Progenitor cell of endocrine pancreas (in vitro differentiated cells): ENCODE data around the gene PPP1CC. TPM values are rescaled to one million over a fixed set of nuclear protein-coding genes. Genes with fewer than 3 reads are reported as not detected.

Source experiments
- DNase-seq: peaks from one replicate; pipeline ENCODE4 v3.0.0; 2021; ENCODE audit warnings: low spot score; ENCODE audit not compliant: unreplicated experiment
- H3K27ac Mint-ChIP-seq: 2 replicates; pipeline ENCODE4 v1.8.0; 2021; ENCODE audit warnings: mild to moderate bottlenecking, moderate library complexity, mixed read lengths
- H3K27me3 Mint-ChIP-seq: 2 replicates; pipeline ENCODE4 v1.8.0; 2021; ENCODE audit warnings: mixed read lengths
- H3K36me3 Mint-ChIP-seq: 2 replicates; pipeline ENCODE4 v1.8.0; 2022; ENCODE audit warnings: mixed read lengths; ENCODE audit not compliant: insufficient read depth
- H3K4me1 Mint-ChIP-seq: 2 replicates; pipeline ENCODE4 v1.8.0; 2021; ENCODE audit warnings: low read depth, mixed read lengths
- H3K4me3 Mint-ChIP-seq: 2 replicates; pipeline ENCODE4 v1.8.0; 2021; ENCODE audit warnings: low read depth, mild to moderate bottlenecking, moderate library complexity, mixed read lengths
- H3K9me3 Mint-ChIP-seq: 2 replicates; pipeline ENCODE4 v1.8.0; 2021; ENCODE audit warnings: low read depth, mixed read lengths
- CTCF ChIP-seq: fragments of 200-600 bp; sonication (generic); IDR thresholded peaks from one replicate; pipeline ENCODE4 v1.5.0; 2021; ENCODE audit warnings: antibody characterized with exemption, mild to moderate bottlenecking; ENCODE audit not compliant: unreplicated experiment
- total RNA-seq: library from RNA; stranded (reverse); gene quantifications from 2 replicates; pipeline ENCODE4 v1.2.1, GENCODE V29; 2021

Gene PPP1CC
- total RNA-seq, 1 donor from 2014 or later: 164 TPM

GRCh38 chr12:110744601-110745264, 2.0 kb upstream of the PPP1CC start:
- Mint-ChIP-seq H3K27ac (no peak overlapping the region), H3K27me3 (peaks cover 9% of the 10 kb centered on the region), H3K4me3 (peak overlapping the region; percentile 6), H3K4me1 (peaks cover 28% of the 10 kb centered on the region), H3K36me3 (no peaks in the 10 kb centered on the region), H3K9me3 (no peaks in the 10 kb centered on the region)
- no peak for DNase-seq
- TF ChIP-seq CTCF: no peak

GRCh38 chr12:110744151-110744571, 1.5 kb upstream of the PPP1CC start:
- Mint-ChIP-seq H3K36me3 (no peaks in the 10 kb centered on the region), H3K9me3 (no peaks in the 10 kb centered on the region), H3K27ac (peak overlapping the region; percentile 97), H3K27me3 (peaks cover 9% of the 10 kb centered on the region), H3K4me3 (peak overlapping the region; percentile 96), H3K4me1 (peaks cover 32% of the 10 kb centered on the region)
- DNase-seq: no peak
- TF ChIP-seq CTCF: no peak

GRCh38 chr12:110743571-110744093, 941 bp upstream of the PPP1CC start:
- TF ChIP-seq CTCF: no peak
- Mint-ChIP-seq H3K4me1 (peaks cover 36% of the 10 kb centered on the region), H3K9me3 (no peaks in the 10 kb centered on the region), H3K4me3 (peak overlapping the region; percentile 96), H3K36me3 (peaks cover 1% of the 10 kb centered on the region), H3K27ac (peak overlapping the region; percentile 97), H3K27me3 (peaks cover 9% of the 10 kb centered on the region)
- peak; percentile 13 for DNase-seq

GRCh38 chr12:110742096-110742717, 484 bp downstream of the PPP1CC start:
- no peaks in the 10 kb centered on the region for H3K9me3 Mint-ChIP-seq
- peak overlapping the region; percentile 96 for H3K4me3 Mint-ChIP-seq
- H3K27me3 Mint-ChIP-seq: peaks cover 9% of the 10 kb centered on the region
- H3K27ac Mint-ChIP-seq: peak overlapping the region; percentile 97
- DNase-seq: no peak
- no peak for TF ChIP-seq CTCF
- H3K4me1 Mint-ChIP-seq: peaks cover 42% of the 10 kb centered on the region
- peaks cover 2% of the 10 kb centered on the region for H3K36me3 Mint-ChIP-seq

- Mint-ChIP-seq H3K27ac (peak overlapping the region; percentile 97), H3K27me3 (peaks cover 8% of the 10 kb centered on the region), H3K36me3 (peaks cover 2% of the 10 kb centered on the region), H3K4me3 (peak overlapping the region; percentile 96), H3K4me1 (peaks cover 42% of the 10 kb centered on the region), H3K9me3 (no peaks in the 10 kb centered on the region)
- no peak for DNase-seq
- TF ChIP-seq CTCF: no peak
Measured at GRCh38 chr12:110741341-110742095, 1.2 kb downstream of the PPP1CC start.
